Stimulated activated CD8-positive, alpha-beta memory T cell treated with anti-CD3 and anti-CD28 coated beads, Interleukin-2, amount 100 ng/mL, for 1 hour (primary cell): ENCODE data around the gene SOBP.

Source experiments
- DNase-seq, 2 donors: peaks; one replicate each; pipeline ENCODE4 v3.0.0-alpha.2; 2020; ENCODE audit warnings: low read depth in 2 of 2

SOBP gene

GRCh38 chr6:107657373-107657754 is 167.4 kb downstream of the SOBP start:
- no peak for DNase-seq

- DNase-seq = peak; percentile 14 to 21
These were observed 168.0 kb downstream of the SOBP start for GRCh38 chr6:107657755-107658461.

GRCh38 chr6:107658920-107659865 is 169.3 kb downstream of the SOBP start:
- no peak for DNase-seq

- no peak for DNase-seq
These were observed 170.9 kb downstream of the SOBP start for GRCh38 chr6:107660839-107661238.

GRCh38 chr6:107661291-107661690 is 171.4 kb downstream of the SOBP start:
- DNase-seq = no peak

GRCh38 chr6:107662333-107662732 is 172.4 kb downstream of the SOBP start:
- no peak for DNase-seq

- no peak for DNase-seq
These were observed 173.4 kb downstream of the SOBP start for GRCh38 chr6:107663308-107663707.

- no peak for DNase-seq
These were observed 175.5 kb downstream of the SOBP start for GRCh38 chr6:107665382-107665781.

- no peak for DNase-seq
These were observed 176.4 kb downstream of the SOBP start for GRCh38 chr6:107666084-107666980.

GRCh38 chr6:107666981-107667601 is 177.2 kb downstream of the SOBP start:
- DNase-seq = no peak

GRCh38 chr6:107667790-107668189 is 177.9 kb downstream of the SOBP start:
- DNase-seq = no peak

- DNase-seq = no peak
These were observed 179.0 kb downstream of the SOBP start for GRCh38 chr6:107668743-107669474.

GRCh38 chr6:107670792-107671199 is 180.9 kb downstream of the SOBP start:
- DNase-seq = no peak

- no peak for DNase-seq
These were observed 183.2 kb downstream of the SOBP start for GRCh38 chr6:107673076-107673494.

- peak; percentile 70 to 73 for DNase-seq
These were observed 185.2 kb downstream of the SOBP start for GRCh38 chr6:107674995-107675738.

GRCh38 chr6:107676042-107676441 is 186.1 kb downstream of the SOBP start:
- no peak for DNase-seq

- DNase-seq = no peak
These were observed 187.5 kb downstream of the SOBP start for GRCh38 chr6:107677399-107677798.

GRCh38 chr6:107679457-107679856 is 189.5 kb downstream of the SOBP start:
- DNase-seq = no peak

- DNase-seq = no peak
These were observed 192.8 kb downstream of the SOBP start for GRCh38 chr6:107682721-107683120.

- no peak for DNase-seq
These were observed 193.3 kb downstream of the SOBP start for GRCh38 chr6:107683183-107683582.
